H1 (cell line): ENCODE data around the gene PRRC2C. TPM values are rescaled to one million over a fixed set of nuclear protein-coding genes. Genes with fewer than 3 reads are reported as not detected.
"Not testable (repeated sequence)": the region's sequence is repeated elsewhere in the genome, so short reads cannot be mapped to it uniquely, and the experiment has no call there.

ENCODE experiments used
- CTCF ChIA-PET: fragments of 300-600 bp; sonication (Branson Sonifier 250); formaldehyde crosslinking; loops from one replicate; lab custom pipeline; 2021; ENCODE audit not compliant: partially characterized antibody; lab: Charles Lee
- POLR2A ChIA-PET: fragments of 300-600 bp; sonication (Branson Sonifier 250); formaldehyde crosslinking; loops from one replicate; lab custom pipeline; 2021; ENCODE audit warnings: inconsistent platforms; ENCODE audit not compliant: partially characterized antibody; lab: Charles Lee
- DNase-seq, 2 experiments: peaks; one replicate each; pipeline versions ENCODE4 v3.0.0 to v3.0.0-alpha.2; 2010 to 2022; ENCODE audit warnings: low spot score in 2 of 2, low read depth in 1 of 2, mixed read lengths in 1 of 2
- FAIRE-seq: peaks from 2 replicates; lab custom pipeline; 2011; peaks lifted over from hg19 to GRCh38; lab: Jason Lieb, UNC
- H2AFZ ChIP-seq: 2 replicates; pipeline ENCODE4 v1.8.1; 2012; ENCODE audit warnings: low read length, inconsistent platforms
- H2AK5ac ChIP-seq: 2 replicates; pipeline ENCODE4 v1.6.1; 2013; ENCODE audit warnings: low read depth, low read length
- H2BK120ac ChIP-seq: replicated peaks from 2 replicates; pipeline ENCODE3; 2013; ENCODE audit warnings: low read depth, low read length, inconsistent platforms
- H2BK12ac ChIP-seq: 2 replicates; pipeline ENCODE4 v1.6.1; 2013; ENCODE audit warnings: low read depth, low read length
- H2BK15ac ChIP-seq: 2 replicates; pipeline ENCODE4 v1.6.1; 2013; ENCODE audit warnings: low read length
- H2BK20ac ChIP-seq: 2 replicates; pipeline ENCODE4 v1.6.1; 2013; ENCODE audit warnings: low read length
- H2BK5ac ChIP-seq: 2 replicates; pipeline ENCODE4 v1.6.1; 2013; ENCODE audit warnings: low read depth, low read length
- H3K14ac ChIP-seq: 2 replicates; pipeline ENCODE4 v1.6.1; 2013; ENCODE audit warnings: inconsistent platforms; ENCODE audit not compliant: insufficient read length
- H3K18ac ChIP-seq: 2 replicates; pipeline ENCODE4 v1.6.1; 2013; ENCODE audit warnings: low read length; ENCODE audit errors: extremely low read depth
- H3K23ac ChIP-seq: 2 replicates; pipeline ENCODE4 v1.6.1; 2013; ENCODE audit warnings: inconsistent platforms; ENCODE audit not compliant: insufficient read length
- H3K23me2 ChIP-seq: 2 replicates; pipeline ENCODE4 v1.6.1; 2013; ENCODE audit warnings: low read depth, low read length
- H3K27ac ChIP-seq: 2 replicates; pipeline ENCODE4 v1.6.1; 2011; ENCODE audit warnings: low read depth, low read length, inconsistent platforms
- H3K27me3 ChIP-seq, 4 experiments: replicated peaks in 1 of 4; 1 replicate in 1 of 4; 2 replicates in 3 of 4; pipeline versions ENCODE4 v1.6.1 to v1.8.1; 2011 to 2013; ENCODE audit warnings: low read length in 3 of 4, mild to moderate bottlenecking in 3 of 4, inconsistent platforms in 2 of 4, mixed read lengths in 2 of 4, moderate library complexity in 1 of 4; ENCODE audit not compliant: control insufficient read depth in 3 of 4, insufficient read depth in 3 of 4; ENCODE audit errors: extremely low read depth in 1 of 4
- H3K36me3 ChIP-seq, 4 experiments: 2 replicates each; pipeline versions ENCODE4 v1.6.1 to v1.8.1; 2011 to 2013; ENCODE audit warnings: mild to moderate bottlenecking in 4 of 4, low read length in 3 of 4, moderate library complexity in 2 of 4, control low read depth in 1 of 4, inconsistent platforms in 1 of 4; ENCODE audit not compliant: insufficient read depth in 4 of 4, control insufficient read depth in 2 of 4
- H3K4ac ChIP-seq: replicated peaks from 2 replicates; pipeline ENCODE3; 2013; ENCODE audit warnings: low read length, low read depth, mixed read lengths, inconsistent platforms; ENCODE audit not compliant: insufficient read length
- H3K4me1 ChIP-seq, 4 experiments: replicated peaks in 1 of 4; 1 replicate in 1 of 4; 2 replicates in 3 of 4; pipeline versions ENCODE4 v1.6.1 to v1.8.1; 2011 to 2013; ENCODE audit warnings: low read length in 3 of 4, inconsistent platforms in 2 of 4, mixed read lengths in 1 of 4; ENCODE audit not compliant: insufficient read depth in 4 of 4, control insufficient read depth in 3 of 4
- H3K4me2 ChIP-seq, 2 experiments: 2 replicates each; pipeline versions ENCODE4 v1.6.1 to v1.8.1; 2011 to 2013; ENCODE audit warnings: low read depth in 2 of 2, low read length in 2 of 2, control low read depth in 1 of 2, inconsistent platforms in 1 of 2, mild to moderate bottlenecking in 1 of 2; ENCODE audit not compliant: insufficient read depth in 1 of 2
- H3K4me3 ChIP-seq, 4 experiments: fragments of 200-600, 300-600 bp in 1 of 4; sonication (generic), shearing (Covaris generic), sonication (Bioruptor Twin) in 1 of 4; 2 replicates each; pipeline versions ENCODE4 v1.5.1 to v1.8.1; 2011 to 2016; ENCODE audit warnings: low read length in 4 of 4, low read depth in 3 of 4, control low read depth in 2 of 4, inconsistent platforms in 2 of 4, mild to moderate bottlenecking in 2 of 4, mixed read lengths in 1 of 4, moderate library complexity in 1 of 4; ENCODE audit not compliant: insufficient read depth in 2 of 4; ENCODE audit errors: extremely low read depth in 1 of 4
- H3K56ac ChIP-seq: replicated peaks from 2 replicates; pipeline ENCODE3; 2013; ENCODE audit warnings: low read depth, mild to moderate bottlenecking, mixed read lengths, low read length, inconsistent platforms; ENCODE audit not compliant: insufficient read length
- H3K79me1 ChIP-seq: 2 replicates; pipeline ENCODE4 v1.6.1; 2013; ENCODE audit warnings: low read depth, low read length, control low read depth
- H3K79me2 ChIP-seq, 2 experiments: 2 replicates each; pipeline versions ENCODE4 v1.6.1 to v1.8.1; 2012 to 2013; ENCODE audit warnings: low read length in 2 of 2, mild to moderate bottlenecking in 2 of 2, inconsistent platforms in 1 of 2; ENCODE audit not compliant: insufficient read depth in 2 of 2, control insufficient read depth in 1 of 2
- H3K9ac ChIP-seq, 4 experiments: replicated peaks in 1 of 4; 1 replicate in 1 of 4; 2 replicates in 3 of 4; pipeline versions ENCODE4 v1.6.1 to v1.8.1; 2011 to 2013; ENCODE audit warnings: low read depth in 3 of 4, low read length in 3 of 4, control low read depth in 2 of 4, mild to moderate bottlenecking in 2 of 4, moderate library complexity in 2 of 4, inconsistent platforms in 1 of 4; ENCODE audit errors: extremely low read depth in 1 of 4
- H3K9me3 ChIP-seq, 2 experiments: 2 replicates each; pipeline versions ENCODE4 v1.6.1 to v1.8.1; 2012 to 2013; ENCODE audit warnings: mild to moderate bottlenecking in 2 of 2, moderate library complexity in 2 of 2, control low read depth in 1 of 2, inconsistent platforms in 1 of 2, low read depth in 1 of 2, low read length in 1 of 2, mixed read lengths in 1 of 2; ENCODE audit not compliant: insufficient read depth in 2 of 2
- H4K20me1 ChIP-seq, 2 experiments: replicated peaks in 1 of 2; 2 replicates each; pipeline versions ENCODE3 to v1.8.1; 2011 to 2013; ENCODE audit warnings: inconsistent platforms in 2 of 2, low read length in 2 of 2, mild to moderate bottlenecking in 1 of 2; ENCODE audit not compliant: insufficient read depth in 2 of 2, control insufficient read depth in 1 of 2
- H4K5ac ChIP-seq: 2 replicates; pipeline ENCODE4 v1.6.1; 2013; ENCODE audit warnings: low read length, low read depth, mixed read lengths, inconsistent platforms; ENCODE audit not compliant: insufficient read length
- H4K8ac ChIP-seq: 2 replicates; pipeline ENCODE4 v1.8.0; 2013; ENCODE audit warnings: mild to moderate bottlenecking, moderate library complexity, low read length, inconsistent platforms; ENCODE audit not compliant: insufficient read depth; ENCODE audit errors: extremely low read depth
- H4K91ac ChIP-seq: replicated peaks from 2 replicates; pipeline ENCODE3; 2013; ENCODE audit warnings: low read length, mixed read lengths, inconsistent platforms; ENCODE audit not compliant: insufficient read length
- CREB1 ChIP-seq: IDR thresholded peaks from 2 replicates; pipeline ENCODE4 v1.6.1; 2012; ENCODE audit warnings: inconsistent platforms
- POU5F1 ChIP-seq: IDR thresholded peaks from 2 replicates; pipeline ENCODE4 v1.6.1; 2011; ENCODE audit warnings: low read depth, mild to moderate bottlenecking, low read length, moderate library complexity
- WGBS, 2 experiments: shearing (Covaris generic) in 1 of 2; methylation state at CpG; one replicate each; pipeline versions ENCODE4 v1.1.6 to v1.1.7; 2013 to 2015; ENCODE audit warnings: low lambda C conversion rate in 2 of 2, mixed read lengths in 2 of 2, inconsistent platforms in 1 of 2, low coverage in 1 of 2, missing lambda C conversion rate in 1 of 2; ENCODE audit not compliant: insufficient replicate concordance in 2 of 2, insufficient coverage in 1 of 2, insufficient read length in 1 of 2; ENCODE audit errors: extremely low coverage in 1 of 2, missing lambda C conversion rate in 1 of 2; 5-methylcytosine and 5-hydroxymethylcytosine counted together
- polyA plus RNA-seq, 7 experiments: library from polyadenylated mRNA; depleted of rRNA in 3 of 7; stranded (reverse) in 5 of 7; unstranded in 2 of 7; fragments of >200 nt in 5 of 7; fragments of 200-250 nt in 2 of 7; gene quantifications; 1 replicate in 5 of 7; 2 replicates in 1 of 7; 4 replicates in 1 of 7; pipeline versions ENCODE4 v1.2.1 to v1.2.3, GENCODE V29; 2011 to 2013; ENCODE audit warnings: missing spikeins in 2 of 7, mixed read lengths in 2 of 7
- total RNA-seq: library from RNA; stranded (reverse); fragmentation: NEBNext Ultra II Directional; extraction: Animal tissue kit (Norgen Biotek cat#: 25700); gene quantifications from 2 replicates; pipeline ENCODE4 v1.2.1, GENCODE V29; 2021

The PRRC2C gene
- total and polyA plus RNA-seq, 2 of the 8 experiments (the other 6 are each of a cell fraction or from before 2014, with no cell fraction given) = 125 to 264 TPM

- no peak for TF ChIP-seq CREB1
- TF ChIP-seq POU5F1 = no peak
These were observed 46.9 kb upstream of the PRRC2C start (continued) for GRCh38 chr1:171438441-171438840.

DNA sequence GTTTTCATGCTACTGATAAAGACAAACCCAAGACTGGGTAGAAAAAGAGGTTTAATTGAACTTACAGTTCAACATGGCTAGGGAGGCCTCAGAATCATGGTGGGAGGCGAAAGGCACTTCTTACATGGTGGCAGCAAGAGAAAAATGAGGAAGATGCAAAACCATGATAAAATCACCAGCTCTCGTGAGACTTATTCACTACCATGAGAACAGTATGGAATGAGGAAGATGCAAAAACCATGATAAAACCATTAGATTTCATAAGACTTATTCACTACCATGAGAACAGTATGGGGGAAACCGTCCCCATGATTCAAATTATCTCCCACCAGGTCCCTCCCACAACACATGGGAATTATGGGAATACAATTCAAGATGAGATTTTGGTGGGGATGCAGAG, 45.1 kb upstream of the PRRC2C start:
- ChIA-PET CTCF (interaction anchor here (0.8 to 1.1 kb wide), 2 partner anchors 35 to 214 kb away, joined by 4 read pairs; no protein-coding TSS in a partner anchor), POLR2A (interaction anchor here (0.9 kb wide), 1 partner anchor 10 kb away, joined by 3 read pairs; no protein-coding TSS in a partner anchor)
- H2BK5ac ChIP-seq, H3K23me2 ChIP-seq, H3K23ac ChIP-seq, H3K79me2 ChIP-seq, H3K4me1 ChIP-seq, H3K79me1 ChIP-seq, H3K4ac ChIP-seq, H3K27me3 ChIP-seq, H2BK15ac ChIP-seq, FAIRE-seq, H2BK20ac ChIP-seq, H4K91ac ChIP-seq, H3K4me3 ChIP-seq, H3K27ac ChIP-seq, H2AK5ac ChIP-seq, H3K18ac ChIP-seq, H4K5ac ChIP-seq, H3K9me3 ChIP-seq, H2BK120ac ChIP-seq, H3K56ac ChIP-seq, H2BK12ac ChIP-seq, H3K14ac ChIP-seq, H2AFZ ChIP-seq, H4K8ac ChIP-seq, H3K4me2 ChIP-seq, H4K20me1 ChIP-seq, DNase-seq, H3K36me3 ChIP-seq, H3K9ac ChIP-seq: not testable (repeated sequence)
- WGBS, 2 experiments = 85% methylated on average over 3 of the region's 3 CpGs; no CpG with 5 or more reads in 1 of the 2 experiments
